OCI-LY3 (cell line): ENCODE measurements around the gene AEN.

Experiments
- EZH2phosphoT487 ChIP-seq: fragments of 200-600 bp; shearing (Covaris generic); IDR thresholded peaks from 2 replicates; pipeline ENCODE4 v1.6.1; 2018; ENCODE audit warnings: antibody characterized with exemption, mixed run types, low read depth
- TF ChIP-seq, protein P1 (sequence below): fragments of 200-600, 300-600 bp; sonication (generic); IDR thresholded peaks from 2 replicates; pipeline ENCODE4 v1.5.1; 2014; ENCODE audit warnings: antibody characterized with exemption, low read length, low read depth

DNA sequence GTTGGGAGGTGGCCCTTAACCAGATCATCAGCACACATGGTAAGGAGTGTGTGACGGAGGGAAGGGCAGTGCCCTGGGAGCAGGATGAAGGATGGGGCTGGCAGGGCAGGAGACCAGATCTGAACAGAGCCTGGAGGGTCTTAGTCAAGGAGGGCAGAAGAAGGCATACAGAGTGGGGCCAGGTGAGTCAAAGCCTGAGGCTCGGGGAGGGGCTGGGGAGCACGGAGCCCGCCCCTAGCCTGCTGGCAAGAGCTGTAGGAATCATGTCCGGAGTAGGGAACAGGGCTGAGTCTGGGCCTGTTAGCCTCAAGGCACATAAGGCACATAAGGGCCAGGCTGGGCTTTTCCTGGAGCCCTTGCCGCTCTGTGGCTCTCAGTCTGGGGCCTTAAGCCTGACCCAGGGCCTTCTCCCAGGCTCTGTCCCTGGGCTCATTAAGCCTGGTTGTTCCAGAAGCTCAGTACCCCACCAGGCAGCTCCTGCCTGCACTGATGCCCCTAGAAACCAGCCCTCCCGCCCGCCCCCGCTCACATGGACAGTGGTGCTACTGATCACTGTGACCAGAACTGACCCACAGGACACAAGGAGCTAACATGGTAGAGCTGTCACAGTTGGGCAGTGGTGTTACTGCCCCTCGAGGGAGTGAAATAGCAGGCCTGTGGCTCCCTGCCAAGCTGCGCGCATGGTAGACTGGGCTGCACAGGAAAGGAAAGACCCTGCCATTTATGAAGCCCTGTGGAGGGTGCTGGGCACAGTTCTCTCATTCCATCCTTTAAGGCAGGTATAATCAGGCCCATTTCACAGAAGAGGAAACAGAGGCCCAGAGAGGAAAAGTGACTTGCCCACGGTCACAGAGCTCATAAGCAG lies 32.3 kb downstream of the AEN start:
- TF ChIP-seq, protein P1, sequence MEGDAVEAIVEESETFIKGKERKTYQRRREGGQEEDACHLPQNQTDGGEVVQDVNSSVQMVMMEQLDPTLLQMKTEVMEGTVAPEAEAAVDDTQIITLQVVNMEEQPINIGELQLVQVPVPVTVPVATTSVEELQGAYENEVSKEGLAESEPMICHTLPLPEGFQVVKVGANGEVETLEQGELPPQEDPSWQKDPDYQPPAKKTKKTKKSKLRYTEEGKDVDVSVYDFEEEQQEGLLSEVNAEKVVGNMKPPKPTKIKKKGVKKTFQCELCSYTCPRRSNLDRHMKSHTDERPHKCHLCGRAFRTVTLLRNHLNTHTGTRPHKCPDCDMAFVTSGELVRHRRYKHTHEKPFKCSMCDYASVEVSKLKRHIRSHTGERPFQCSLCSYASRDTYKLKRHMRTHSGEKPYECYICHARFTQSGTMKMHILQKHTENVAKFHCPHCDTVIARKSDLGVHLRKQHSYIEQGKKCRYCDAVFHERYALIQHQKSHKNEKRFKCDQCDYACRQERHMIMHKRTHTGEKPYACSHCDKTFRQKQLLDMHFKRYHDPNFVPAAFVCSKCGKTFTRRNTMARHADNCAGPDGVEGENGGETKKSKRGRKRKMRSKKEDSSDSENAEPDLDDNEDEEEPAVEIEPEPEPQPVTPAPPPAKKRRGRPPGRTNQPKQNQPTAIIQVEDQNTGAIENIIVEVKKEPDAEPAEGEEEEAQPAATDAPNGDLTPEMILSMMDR = no peak
- TF ChIP-seq EZH2phosphoT487 = no peak
